Measurements from ENCODE around the gene ANKDD1A.

Gene ANKDD1A

DNA sequence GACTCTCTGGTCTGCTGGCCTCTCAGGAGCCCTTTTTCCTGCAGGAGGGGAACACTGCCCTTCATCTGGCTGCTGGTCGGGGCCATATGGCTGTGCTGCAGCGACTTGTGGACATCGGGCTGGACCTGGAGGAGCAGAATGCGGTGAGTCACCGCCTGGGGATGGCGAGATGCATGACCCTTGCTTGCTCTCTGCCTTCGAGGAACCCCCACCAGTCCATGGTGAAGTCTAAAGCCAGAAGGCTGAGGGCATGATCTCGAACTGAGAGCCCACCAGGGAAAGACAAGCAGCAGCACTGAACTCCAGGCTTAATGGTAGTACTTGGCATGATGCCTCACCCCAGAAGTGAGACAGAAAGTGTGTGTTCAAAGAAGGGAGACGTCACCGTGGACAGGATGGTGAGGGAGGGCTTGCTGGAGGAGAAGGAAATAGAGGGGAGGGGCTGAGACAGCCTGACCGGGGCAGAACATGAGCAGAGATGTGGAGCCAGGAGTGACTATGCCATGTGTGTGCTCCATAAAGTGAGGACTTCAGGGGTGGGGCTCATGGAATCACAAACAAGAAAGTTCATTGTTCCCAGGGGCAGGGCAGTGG lies 19.2 kb downstream of the ANKDD1A start:
- TF ChIP-seq, protein P1, sequence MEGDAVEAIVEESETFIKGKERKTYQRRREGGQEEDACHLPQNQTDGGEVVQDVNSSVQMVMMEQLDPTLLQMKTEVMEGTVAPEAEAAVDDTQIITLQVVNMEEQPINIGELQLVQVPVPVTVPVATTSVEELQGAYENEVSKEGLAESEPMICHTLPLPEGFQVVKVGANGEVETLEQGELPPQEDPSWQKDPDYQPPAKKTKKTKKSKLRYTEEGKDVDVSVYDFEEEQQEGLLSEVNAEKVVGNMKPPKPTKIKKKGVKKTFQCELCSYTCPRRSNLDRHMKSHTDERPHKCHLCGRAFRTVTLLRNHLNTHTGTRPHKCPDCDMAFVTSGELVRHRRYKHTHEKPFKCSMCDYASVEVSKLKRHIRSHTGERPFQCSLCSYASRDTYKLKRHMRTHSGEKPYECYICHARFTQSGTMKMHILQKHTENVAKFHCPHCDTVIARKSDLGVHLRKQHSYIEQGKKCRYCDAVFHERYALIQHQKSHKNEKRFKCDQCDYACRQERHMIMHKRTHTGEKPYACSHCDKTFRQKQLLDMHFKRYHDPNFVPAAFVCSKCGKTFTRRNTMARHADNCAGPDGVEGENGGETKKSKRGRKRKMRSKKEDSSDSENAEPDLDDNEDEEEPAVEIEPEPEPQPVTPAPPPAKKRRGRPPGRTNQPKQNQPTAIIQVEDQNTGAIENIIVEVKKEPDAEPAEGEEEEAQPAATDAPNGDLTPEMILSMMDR (IDR thresholded peaks at IDR 0.05; ENCODE audit: low read length, missing control alignments), result no peak
- H3K4me3 ChIP-seq (replicated peaks; ENCODE audit: low read depth, low read length), result no peak overlapping the region
- peak; percentile 63 for DNase-seq (ENCODE audit: low read depth)

DNA sequence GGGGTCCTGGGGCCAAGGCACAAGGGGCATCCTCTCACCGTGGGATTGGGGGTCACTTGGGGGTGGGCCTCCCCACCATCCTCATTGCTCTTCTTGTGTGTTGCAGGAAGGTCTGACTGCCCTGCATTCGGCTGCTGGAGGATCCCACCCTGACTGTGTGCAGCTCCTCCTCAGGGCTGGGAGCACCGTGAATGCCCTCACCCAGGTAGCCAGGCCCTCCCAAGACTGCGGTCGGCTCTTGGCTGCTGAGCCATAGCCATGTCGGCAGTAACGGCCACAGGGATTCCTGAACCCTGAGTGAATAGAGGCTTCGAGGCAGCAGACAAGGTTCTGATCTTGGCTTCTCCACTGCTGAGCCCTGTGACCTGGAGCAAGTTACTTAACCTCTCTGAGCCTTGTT lies 19.7 kb downstream of the ANKDD1A start:
- TF ChIP-seq, protein P1 (IDR thresholded peaks at IDR 0.05; ENCODE audit: low read length, missing control alignments), result no peak
- DNase-seq (ENCODE audit: low read depth), result no peak
- no peak overlapping the region for H3K4me3 ChIP-seq (replicated peaks; ENCODE audit: low read depth, low read length)

DNA sequence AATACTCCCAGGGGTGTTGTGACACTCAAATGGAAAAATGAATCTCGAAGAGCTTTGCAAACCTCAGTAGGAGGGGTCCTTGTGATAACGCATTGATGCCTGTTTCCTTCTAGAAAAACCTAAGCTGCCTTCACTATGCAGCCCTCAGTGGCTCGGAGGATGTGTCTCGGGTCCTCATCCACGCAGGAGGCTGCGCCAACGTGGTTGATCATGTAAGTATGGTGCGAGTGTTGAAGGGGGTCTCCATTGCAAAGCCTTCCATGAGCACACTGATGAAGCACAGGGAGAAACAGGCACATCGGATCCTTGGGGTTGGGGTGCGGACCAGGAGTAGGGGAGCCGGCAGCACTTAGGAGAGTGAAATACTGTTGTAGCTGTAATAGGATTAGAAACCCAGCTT lies 22.3 kb downstream of the ANKDD1A start:
- DNase-seq (ENCODE audit: low read depth), result no peak
- TF ChIP-seq, protein P1 (IDR thresholded peaks at IDR 0.05; ENCODE audit: low read length, missing control alignments), result no peak
- H3K4me3 ChIP-seq (replicated peaks; ENCODE audit: low read depth, low read length), result no peak overlapping the region

DNA sequence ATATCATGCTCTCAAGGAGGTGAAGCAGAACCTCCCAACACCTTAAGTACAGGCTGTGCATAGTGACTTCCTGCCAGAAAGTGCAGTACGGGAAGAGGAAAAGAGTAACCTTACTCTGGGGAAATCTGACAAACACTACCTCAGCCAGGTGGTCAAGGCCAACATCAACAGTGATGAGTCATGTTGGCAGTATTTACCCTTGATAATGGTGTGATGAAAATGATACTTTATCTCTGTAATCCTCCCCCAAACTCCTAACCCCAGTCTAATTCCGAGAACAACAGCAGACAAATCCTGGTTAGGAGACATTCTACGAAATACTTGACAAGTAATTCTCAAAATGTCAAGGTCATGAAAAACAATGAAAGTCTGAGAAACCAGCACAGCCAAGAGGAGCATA lies 26.5 kb downstream of the ANKDD1A start:
- peak; percentile 37 for DNase-seq (ENCODE audit: low read depth)
- H3K4me3 ChIP-seq (replicated peaks; ENCODE audit: low read depth, low read length), result no peak overlapping the region
- TF ChIP-seq, protein P1 (IDR thresholded peaks at IDR 0.05; ENCODE audit: low read length, missing control alignments), result no peak

DNA sequence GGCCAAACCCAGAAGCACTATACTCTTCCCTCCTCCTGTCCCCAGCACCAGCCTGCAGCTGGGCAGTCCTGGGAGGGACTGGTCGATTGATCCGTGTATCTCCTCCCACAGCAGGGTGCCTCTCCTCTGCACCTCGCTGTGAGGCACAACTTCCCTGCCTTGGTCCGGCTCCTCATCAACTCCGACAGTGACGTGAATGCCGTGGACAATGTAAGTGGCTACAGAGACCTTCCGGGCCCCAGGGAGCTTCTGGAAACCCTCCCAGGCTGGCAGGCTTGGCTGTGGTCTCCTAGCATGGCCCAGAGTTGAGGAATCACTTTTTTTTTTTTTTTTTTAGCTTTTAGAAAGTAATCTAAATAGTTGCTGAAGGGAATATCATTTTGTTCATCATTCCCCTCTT lies 30.7 kb downstream of the ANKDD1A start:
- TF ChIP-seq, protein P1 (IDR thresholded peaks at IDR 0.05; ENCODE audit: low read length, missing control alignments), result no peak
- no peak for DNase-seq (ENCODE audit: low read depth)
- H3K4me3 ChIP-seq (replicated peaks; ENCODE audit: low read depth, low read length), result no peak overlapping the region

DNA sequence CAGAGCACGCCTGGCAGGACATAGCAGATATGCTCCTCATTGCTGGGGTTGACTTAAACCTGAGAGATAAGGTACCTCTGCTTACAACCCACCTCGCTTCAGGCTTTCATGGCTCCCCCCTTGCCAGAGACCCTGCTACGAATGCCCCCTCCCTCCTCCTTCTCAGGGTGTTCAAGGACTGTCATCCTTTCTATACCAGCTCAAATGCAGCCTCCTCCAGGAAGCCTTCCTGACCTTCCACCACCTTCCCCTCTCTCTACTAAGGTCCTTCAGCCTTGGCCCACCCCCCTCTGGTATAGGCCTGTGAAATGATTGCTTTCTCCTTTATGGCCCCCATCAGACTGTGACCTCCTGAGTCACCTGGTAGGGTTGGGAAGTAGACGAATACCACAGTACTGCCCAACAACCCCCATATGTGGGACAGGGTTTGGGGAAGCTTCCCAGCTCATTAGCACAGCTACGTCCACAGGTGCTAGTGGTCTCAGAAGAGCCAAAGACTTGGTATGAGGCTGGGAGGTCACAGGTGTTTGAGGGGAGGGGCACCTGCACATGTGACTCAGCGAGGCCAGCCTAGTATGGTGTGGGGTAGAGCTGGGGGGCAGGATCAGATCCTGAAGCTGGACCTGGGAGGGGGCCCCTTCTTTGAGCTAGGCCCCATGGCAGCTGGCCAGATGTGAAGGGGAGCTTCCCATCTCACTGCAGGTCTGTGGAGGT lies 32.0 kb downstream of the ANKDD1A start:
- H3K4me3 ChIP-seq (replicated peaks; ENCODE audit: low read depth, low read length), result no peak overlapping the region
- no peak for DNase-seq (ENCODE audit: low read depth)
- TF ChIP-seq, protein P1 (IDR thresholded peaks at IDR 0.05; ENCODE audit: low read length, missing control alignments), result no peak

DNA sequence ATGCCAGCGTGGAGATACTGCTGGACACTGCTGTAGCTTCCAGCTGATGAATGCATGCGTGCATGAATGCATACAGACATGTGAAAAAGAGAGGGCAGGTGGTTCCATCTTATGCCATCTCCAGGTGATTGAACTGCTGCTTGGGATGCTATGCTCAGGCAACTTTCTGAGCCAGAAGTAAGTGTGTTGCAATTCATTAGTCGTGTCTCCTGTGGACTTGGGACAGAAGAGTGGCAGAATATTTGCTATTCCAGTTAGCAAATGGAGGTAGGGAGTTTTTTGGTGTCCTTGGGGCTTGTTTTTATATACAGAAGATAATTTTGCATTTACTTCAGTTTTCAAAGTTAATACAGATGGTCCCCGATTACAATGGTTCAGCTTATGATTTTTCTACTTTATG lies 33.3 kb downstream of the ANKDD1A start:
- H3K4me3 ChIP-seq (replicated peaks; ENCODE audit: low read depth, low read length), result no peak overlapping the region
- TF ChIP-seq, protein P1 (IDR thresholded peaks at IDR 0.05; ENCODE audit: low read length, missing control alignments), result no peak
- no peak for DNase-seq (ENCODE audit: low read depth)

Measured in fibroblast of pulmonary artery (primary cell).